ENCODE results near the gene PEDS1. TPM values are rescaled to one million over a fixed set of nuclear protein-coding genes. Genes with fewer than 3 reads are reported as not detected.

The PEDS1 gene
- total and polyA plus RNA-seq, 2 of the 8 experiments (the other 6 are each of a cell fraction or from before 2014, with no cell fraction given) = 28.9 to 75.9 TPM

- no peak for TF ChIP-seq EGR1 (IDR thresholded peaks at IDR 0.05; ENCODE audit: borderline replicate concordance, low read depth, low read length)
Measured at GRCh38 chr20:50200482-50201104, 47.1 kb upstream of the PEDS1 start (continued).
